GM12878 (cell line): ENCODE data around the gene CCDC187. TPM values are rescaled to one million over a fixed set of nuclear protein-coding genes. Genes with fewer than 3 reads are reported as not detected.

ENCODE experiments used
- ATAC-seq: fragments of 200-7000 bp; cut with Tn5 transposase; 3 replicates; pipeline ENCODE4 v1.9.1; 2020; ENCODE audit warnings: mild to moderate bottlenecking, moderate library complexity
- BruUV-seq: library from RNA; stranded (reverse); fragments of 400-500 nt; replicated peaks from 2 replicates; lab custom pipeline; 2021; lab: Mats Ljungman, UMichigan
- CTCF ChIA-PET: fragments of 300-600 bp; sonication (Branson Sonifier 250); formaldehyde crosslinking; extraction: SDS; loops from one replicate; lab custom pipeline; 2021; ENCODE audit warnings: inconsistent platforms; lab: Yijun Ruan, JAX
- POLR2A ChIA-PET: fragments of 350-600 bp; formaldehyde crosslinking; extraction: SDS; loops from one replicate; lab custom pipeline; 2021; ENCODE audit warnings: inconsistent platforms; lab: Charles Lee
- RAD21 ChIA-PET: fragments of 300-600 bp; sonication (Branson Sonifier 250); formaldehyde crosslinking; loops from one replicate; lab custom pipeline; 2023; ENCODE audit warnings: antibody characterized with exemption; ENCODE audit not compliant: unreplicated experiment; lab: Charles Lee
- SMC1A ChIA-PET: fragments of 300-600 bp; sonication (Branson Sonifier 250); formaldehyde crosslinking; loops from one replicate; lab custom pipeline; 2023; ENCODE audit not compliant: unreplicated experiment, uncharacterized antibody; lab: Charles Lee
- DNase-seq: peaks from one replicate; pipeline ENCODE4 v3.0.0-alpha.2; 2011; ENCODE audit warnings: low read depth, low spot score
- FAIRE-seq: peaks from 3 replicates; lab custom pipeline; 2011; peaks lifted over from hg19 to GRCh38; lab: Jason Lieb, UNC
- H2AFZ ChIP-seq: 2 replicates; pipeline ENCODE4 v1.6.0; 2011; ENCODE audit warnings: low read depth, low read length, control low read depth; ENCODE audit not compliant: control insufficient read depth
- H3K27ac ChIP-seq: 2 replicates; pipeline ENCODE4 v1.5.1; 2011; ENCODE audit warnings: control low read depth; ENCODE audit not compliant: control insufficient read depth, insufficient read depth
- H3K27me3 ChIP-seq, 2 experiments: replicated peaks in 1 of 2; 2 replicates each; pipeline versions ENCODE4 v1.6.0 to v1.6.1; 2011; ENCODE audit warnings: low read length in 1 of 2; ENCODE audit not compliant: control insufficient read depth in 2 of 2, insufficient read depth in 2 of 2
- H3K36me3 ChIP-seq, 2 experiments: 2 replicates each; pipeline ENCODE4 v1.5.1; 2011; ENCODE audit warnings: low read length in 1 of 2; ENCODE audit not compliant: control insufficient read depth in 2 of 2, insufficient read depth in 2 of 2
- H3K4me1 ChIP-seq: 2 replicates; pipeline ENCODE4 v1.6.1; 2011; ENCODE audit warnings: mild to moderate bottlenecking, low read length, moderate library complexity, mixed read lengths; ENCODE audit not compliant: control insufficient read depth, insufficient read depth
- H3K4me2 ChIP-seq: 2 replicates; pipeline ENCODE4 v1.6.0; 2011; ENCODE audit warnings: control low read depth; ENCODE audit not compliant: control insufficient read depth, insufficient read depth
- H3K4me3 ChIP-seq: fragments of 200-600 bp; sonication (generic); 2 replicates; pipeline ENCODE4 v1.5.1; 2016
- H3K79me2 ChIP-seq: 2 replicates; pipeline ENCODE4 v1.6.0; 2011; ENCODE audit warnings: low read length; ENCODE audit not compliant: control insufficient read depth, insufficient read depth
- H3K9ac ChIP-seq: 2 replicates; pipeline ENCODE4 v1.8.0; 2011; ENCODE audit warnings: low read length, control low read depth, mixed read lengths; ENCODE audit not compliant: control insufficient read depth, insufficient read depth
- H3K9me3 ChIP-seq: replicated peaks from 3 replicates; pipeline ENCODE4 v1.5.1; 2011; ENCODE audit warnings: mild to moderate bottlenecking, low read length; ENCODE audit not compliant: control insufficient read depth, insufficient read depth
- H4K20me1 ChIP-seq: 2 replicates; pipeline ENCODE4 v1.6.0; 2011; ENCODE audit not compliant: control insufficient read depth, insufficient read depth
- BCL3 ChIP-seq: IDR thresholded peaks from 2 replicates; pipeline ENCODE4 v1.6.1; 2011; ENCODE audit warnings: borderline replicate concordance, low read depth, mild to moderate bottlenecking, moderate library complexity, low read length; ENCODE audit not compliant: insufficient read depth, poor library complexity, severe bottlenecking
- CBFB ChIP-seq: IDR thresholded peaks from 2 replicates; pipeline ENCODE4 v1.6.1; 2016; ENCODE audit warnings: antibody characterized with exemption, low read depth
- CHD4 ChIP-seq: fragments of 200-600 bp; sonication (generic); IDR thresholded peaks from 2 replicates; pipeline ENCODE4 v1.6.1; 2016; ENCODE audit warnings: mild to moderate bottlenecking
- DPF2 ChIP-seq: fragments of 450-650 bp; IDR thresholded peaks from 2 replicates; pipeline ENCODE4 v1.6.1; 2017; ENCODE audit warnings: mild to moderate bottlenecking
- E2F8 ChIP-seq: fragments of 450-650 bp; IDR thresholded peaks from 2 replicates; pipeline ENCODE4 v1.6.1; 2018; ENCODE audit warnings: mild to moderate bottlenecking, low read depth, moderate library complexity; ENCODE audit not compliant: partially characterized antibody
- HDGF ChIP-seq: fragments of 450-650 bp; IDR thresholded peaks from 2 replicates; pipeline ENCODE4 v1.6.1; 2016; ENCODE audit warnings: antibody characterized with exemption
- HSF1 ChIP-seq: fragments of 150-350 bp; IDR thresholded peaks from 2 replicates; pipeline ENCODE4 v1.6.1; 2014; ENCODE audit warnings: mild to moderate bottlenecking, low read depth, low read length
- JUNB ChIP-seq: IDR thresholded peaks from 2 replicates; pipeline ENCODE4 v1.6.1; 2016; ENCODE audit warnings: antibody characterized with exemption, mild to moderate bottlenecking
- KAT2A ChIP-seq: conservative IDR thresholded peaks from 2 replicates; pipeline ENCODE4 v1.6.1; 2011; ENCODE audit warnings: low read depth, low read length; ENCODE audit not compliant: control insufficient read depth
- NFYA ChIP-seq: IDR thresholded peaks from 2 replicates; pipeline ENCODE4 v1.6.1; 2011; ENCODE audit warnings: low read depth, mild to moderate bottlenecking, low read length, improper control_type of control experiment, borderline replicate concordance
- SMAD1 ChIP-seq: fragments of 450-650 bp; IDR thresholded peaks from 2 replicates; pipeline ENCODE4 v1.6.1; 2018; ENCODE audit warnings: mild to moderate bottlenecking, low read depth; ENCODE audit not compliant: partially characterized antibody
- SMARCA5 ChIP-seq: fragments of 450-650 bp; IDR thresholded peaks from 2 replicates; pipeline ENCODE4 v1.6.1; 2017; ENCODE audit warnings: mild to moderate bottlenecking
- SRF ChIP-seq, 2 experiments: IDR thresholded peaks; 2 replicates each; pipeline ENCODE4 v1.6.1; 2011; ENCODE audit warnings: low read depth in 2 of 2, low read length in 2 of 2, mild to moderate bottlenecking in 1 of 2, moderate library complexity in 1 of 2
- TCF3 ChIP-seq: IDR thresholded peaks from 2 replicates; pipeline ENCODE4 v1.6.1; 2012; ENCODE audit warnings: low read depth, mild to moderate bottlenecking, low read length, borderline replicate concordance; ENCODE audit not compliant: insufficient read depth
- ZNF207 ChIP-seq: fragments of 450-650 bp; IDR thresholded peaks from 2 replicates; pipeline ENCODE4 v1.6.1; 2014; ENCODE audit warnings: antibody characterized with exemption, mild to moderate bottlenecking, borderline replicate concordance
- WGBS: methylation state at CpG from one replicate; pipeline ENCODE4 v1.1.6; 2016; ENCODE audit warnings: low lambda C conversion rate; ENCODE audit not compliant: insufficient replicate concordance, insufficient coverage; ENCODE audit errors: missing lambda C conversion rate; 5-methylcytosine and 5-hydroxymethylcytosine counted together
- in situ Hi-C: fragments of 300-500 bp; cut with MboI; formaldehyde crosslinking; loops from 9 replicates; pipeline ENCODE4 v1.14.3; 2018; ENCODE audit warnings: mixed read lengths
- intact Hi-C: fragments of 100-400 bp; cut with micrococcal nuclease; formaldehyde crosslinking; loops from one replicate; pipeline ENCODE4 v1.14.2; 2022; ENCODE audit not compliant: unreplicated experiment
- polyA plus RNA-seq, 11 experiments: library from polyadenylated mRNA; depleted of rRNA in 4 of 11; unstranded in 6 of 11; stranded (reverse) in 5 of 11; fragments of >200 nt; fragmentation: Nextera tagmentation in 4 of 11; fragmentation: Illumina TruSeq in 1 of 11; extraction: Ambion mirVana in 4 of 11; extraction: Trizol in 1 of 11; gene quantifications; 1 replicate in 1 of 11; 2 replicates in 10 of 11; pipeline versions ENCODE4 v1.2.1 to v1.2.3, GENCODE V29; 2011 to 2016; ENCODE audit warnings: inconsistent platforms in 2 of 11, missing spikeins in 2 of 11, low read depth in 1 of 11
- total RNA-seq, 4 experiments: library from RNA; depleted of rRNA in 3 of 4; stranded (reverse); fragments of >200 nt in 3 of 4; fragmentation: Illumina TruSeq in 1 of 4; extraction: Trizol in 1 of 4; gene quantifications; 2 replicates each; pipeline versions ENCODE4 v1.2.1 to v1.2.3, GENCODE V29; 2013 to 2021

Gene CCDC187
- total and polyA plus RNA-seq, 10 of the 15 experiments (the other 5 are each of a cell fraction or from before 2014, with no cell fraction given) = 0.04 to 0.23 (median 0.04) TPM; not detected in 7

GRCh38 chr9:136229096-136230065 is 74.5 kb downstream of the CCDC187 start:
- no peak overlapping the region for H2AFZ ChIP-seq
- ATAC-seq (no peak), DNase-seq (no peak), FAIRE-seq (no peak)
- ChIA-PET RAD21 (no interaction called here), SMC1A (no interaction called here), CTCF (interaction anchor here (1.7 to 6.5 kb wide), 3 partner anchors 11 to 38 kb away, joined by 4 to 30 read pairs (median 10); no protein-coding TSS in a partner anchor), POLR2A (no interaction called here)
- TF ChIP-seq CHD4 (no peak), SMARCA5 (no peak), NFYA (no peak), HDGF (no peak), HSF1 (no peak), DPF2 (no peak), JUNB (no peak), CBFB (no peak), KAT2A (no peak), SRF (IDR thresholded peaks at IDR 0.05; ENCODE audit: low read depth in 2 of 2, low read length in 2 of 2) (no peak), E2F8 (no peak), BCL3 (no peak), SMAD1 (no peak), TCF3 (no peak), ZNF207 (no peak)
- H4K20me1 ChIP-seq = no peaks in the 10 kb centered on the region
- H3K36me3 ChIP-seq = peaks cover 3 to 9% of the 10 kb centered on the region in 2 experiments
- H3K9ac ChIP-seq = no peak overlapping the region
- in situ Hi-C loops (no loop called here), intact Hi-C loops (loop anchor here (5.0 kb wide), 1 partner anchor 262 kb away; no protein-coding TSS in a partner anchor)
- 90% methylated on average over 33 of the region's 33 CpGs for WGBS
- H3K4me3 ChIP-seq = no peak overlapping the region
- no peaks in the 10 kb centered on the region for H3K27me3 ChIP-seq
- no peak overlapping the region for H3K27ac ChIP-seq
- no TSS peak for BruUV-seq
- H3K4me2 ChIP-seq = no peak overlapping the region
- peaks cover 19% of the 10 kb centered on the region for H3K4me1 ChIP-seq
- no peaks in the 10 kb centered on the region for H3K9me3 ChIP-seq
- peaks cover 10% of the 10 kb centered on the region for H3K79me2 ChIP-seq
